H1 (cell line): ENCODE data around the gene HOMER1. TPM values are rescaled to one million over a fixed set of nuclear protein-coding genes. Genes with fewer than 3 reads are reported as not detected.

Source experiments
- EP300 ChIP-seq, 2 experiments: IDR thresholded peaks; 1 replicate in 1 of 2; 2 replicates in 1 of 2; pipeline ENCODE4 v1.6.1; 2011 to 2012; ENCODE audit warnings: low read depth in 2 of 2, low read length in 2 of 2, mild to moderate bottlenecking in 2 of 2, borderline replicate concordance in 1 of 2, inconsistent platforms in 1 of 2, moderate library complexity in 1 of 2
- polyA plus RNA-seq, 7 experiments: library from polyadenylated mRNA; depleted of rRNA in 3 of 7; stranded (reverse) in 5 of 7; unstranded in 2 of 7; fragments of >200 nt in 5 of 7; fragments of 200-250 nt in 2 of 7; gene quantifications; 1 replicate in 5 of 7; 2 replicates in 1 of 7; 4 replicates in 1 of 7; pipeline versions ENCODE4 v1.2.1 to v1.2.3, GENCODE V29; 2011 to 2013; ENCODE audit warnings: missing spikeins in 2 of 7, mixed read lengths in 2 of 7
- total RNA-seq: library from RNA; stranded (reverse); fragmentation: NEBNext Ultra II Directional; extraction: Animal tissue kit (Norgen Biotek cat#: 25700); gene quantifications from 2 replicates; pipeline ENCODE4 v1.2.1, GENCODE V29; 2021

The HOMER1 gene
- total and polyA plus RNA-seq, 2 of the 8 experiments (the other 6 are each of a cell fraction or from before 2014, with no cell fraction given): 6.4 to 57.9 TPM

DNA sequence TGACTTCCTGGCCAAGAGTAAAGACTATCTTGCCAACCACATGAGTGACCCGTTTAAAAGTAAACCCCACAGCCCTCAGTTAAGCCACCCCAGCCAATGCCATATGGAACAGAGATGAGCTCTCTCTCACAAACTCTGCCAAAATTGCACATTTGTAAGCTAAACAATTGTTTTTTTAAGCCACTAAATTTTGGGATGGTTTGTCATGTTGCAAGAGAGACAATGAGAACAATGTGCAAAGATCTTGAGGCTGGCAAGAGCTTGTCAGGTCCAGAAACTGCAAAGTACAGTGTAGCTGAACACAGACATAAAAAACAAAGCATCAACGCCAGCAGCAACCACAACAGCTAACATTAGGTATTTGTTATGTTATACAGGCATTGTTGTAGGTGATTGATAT is 27.8 kb downstream of the HOMER1 start (continued):
- TF ChIP-seq EP300 (IDR thresholded peaks at IDR 0.05; ENCODE audit: borderline replicate concordance in 1 of 2, low read depth in 2 of 2, low read length in 2 of 2): no peak
- TF ChIP-seq, all 59 proteins: peak for 0
